Vein endothelial cell (primary cell): ENCODE measurements around the gene DHRS1. TPM values are rescaled to one million over a fixed set of nuclear protein-coding genes. Genes with fewer than 3 reads are reported as not detected.

ENCODE experiments used
- total RNA-seq: library from RNA; depleted of rRNA; stranded (reverse); fragments of >200 nt; gene quantifications from 2 replicates; pipeline ENCODE4 v1.2.3, GENCODE V29; 2012

Gene DHRS1
- total RNA-seq, result 12.4 and 21.6 TPM in 2 replicates

GRCh38 chr14:24299255-24300191 lies at the start of gene DHRS1, which contains the start of gene NOP9:
TSS of gene DHRS1 (minus strand) at chr14:24299780. CDS start at chr14:24299106, 674 bp downstream.
TSS of gene NOP9 (plus strand) at chr14:24299850. CDS start at chr14:24299955, 105 bp downstream.

DNA sequence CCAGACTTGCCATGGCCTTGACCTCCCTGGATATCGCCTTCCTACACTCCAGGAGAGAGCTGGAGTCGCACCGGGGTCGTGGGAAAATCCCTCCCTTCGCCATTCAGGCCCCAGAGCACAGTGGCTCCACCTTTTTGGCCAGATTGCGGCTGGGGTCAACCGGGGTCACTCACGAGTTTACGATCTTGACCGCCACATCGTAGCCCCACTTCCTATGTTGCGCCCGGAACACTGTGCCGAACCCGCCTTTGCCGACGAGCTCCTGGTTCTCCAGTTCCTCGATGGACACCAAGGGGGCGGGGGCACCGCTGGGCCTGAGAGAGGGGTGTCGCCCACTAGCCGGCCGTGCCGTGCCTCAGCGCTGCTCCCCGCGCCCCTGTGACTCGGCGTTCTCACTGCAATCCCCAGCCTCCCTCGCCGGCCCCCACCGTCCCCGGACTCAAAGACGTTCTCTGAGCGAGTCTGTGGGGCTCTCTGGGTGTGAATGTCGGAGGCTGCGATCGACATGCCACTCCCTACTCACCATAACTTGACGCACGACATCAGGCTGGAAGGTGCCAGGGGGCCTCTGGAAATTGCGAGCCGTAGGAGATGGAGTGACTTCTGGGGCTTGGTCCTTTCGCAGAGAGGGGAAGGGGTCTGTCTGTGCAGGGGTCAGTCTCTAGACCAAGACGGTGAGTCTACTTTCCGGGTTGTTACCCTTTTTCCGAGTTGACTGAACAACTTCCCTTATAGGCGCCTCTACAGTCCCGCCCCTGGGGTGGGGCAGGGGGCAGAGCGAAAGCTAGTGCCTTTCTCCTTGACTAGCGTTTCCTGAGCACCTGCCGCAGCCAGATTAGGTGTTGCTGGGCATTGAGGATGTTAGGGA lies 39.9 kb upstream of the DHRS1 start, which contains the start of gene RIPK3:
RIPK3 (minus strand) TSS at position 708 of the 868 bp plus-strand sequence; CDS start at position 543, 165 bp downstream.

DNA sequence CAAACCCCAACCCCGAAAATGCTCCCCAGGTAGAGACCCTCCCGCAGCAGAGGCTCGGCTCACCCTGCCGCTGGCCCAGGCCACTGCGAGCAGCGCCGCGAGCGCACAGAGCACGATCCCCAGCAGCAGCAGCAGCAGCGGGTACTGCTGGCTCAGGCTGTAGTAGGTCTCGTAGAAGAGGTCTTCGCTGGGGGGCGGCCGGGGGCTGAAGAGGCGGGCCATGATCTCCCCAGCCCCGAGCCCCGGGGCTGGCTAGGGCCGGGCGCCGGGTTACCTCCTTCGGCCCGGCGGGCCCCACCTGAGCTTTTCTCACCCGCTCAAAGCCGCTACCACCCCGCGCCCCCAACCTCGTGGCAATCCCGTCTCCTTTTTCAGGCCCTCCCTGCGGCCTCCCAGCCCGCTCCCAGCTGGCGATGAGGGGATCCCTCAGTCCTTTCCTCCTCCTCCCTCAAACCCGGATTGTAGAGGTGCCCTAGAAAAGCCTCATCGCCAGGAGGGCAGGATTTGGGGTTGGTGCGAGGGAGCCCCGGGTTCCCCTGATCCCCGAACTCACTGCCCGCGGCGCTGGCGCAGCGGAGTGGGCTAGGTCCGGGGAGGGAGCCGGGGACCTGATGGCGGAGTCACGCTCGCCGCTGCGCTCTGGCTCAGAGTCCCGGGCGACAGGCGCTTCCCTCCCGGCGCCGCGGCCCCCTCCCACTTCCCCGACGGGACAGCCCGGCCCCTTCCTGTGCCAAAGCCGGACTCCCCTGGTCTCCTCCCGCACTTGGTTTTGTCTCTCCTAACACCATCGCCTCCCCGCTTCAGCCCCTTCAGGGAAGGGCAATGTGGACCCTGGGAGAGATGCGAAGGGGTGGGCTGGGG lies 35.1 kb upstream of the DHRS1 start, which contains the start of gene ADCY4:
ADCY4 (minus strand) TSS at position 641 of the 861 bp plus-strand sequence; CDS start at position 222, 419 bp downstream.

GRCh38 chr14:24310646-24311604 lies 11.3 kb upstream of the DHRS1 start, which contains the start of gene LTB4R:
TSS of gene LTB4R (plus strand) at chr14:24311502. CDS start at chr14:24315652, 4,150 bp downstream.

DNA sequence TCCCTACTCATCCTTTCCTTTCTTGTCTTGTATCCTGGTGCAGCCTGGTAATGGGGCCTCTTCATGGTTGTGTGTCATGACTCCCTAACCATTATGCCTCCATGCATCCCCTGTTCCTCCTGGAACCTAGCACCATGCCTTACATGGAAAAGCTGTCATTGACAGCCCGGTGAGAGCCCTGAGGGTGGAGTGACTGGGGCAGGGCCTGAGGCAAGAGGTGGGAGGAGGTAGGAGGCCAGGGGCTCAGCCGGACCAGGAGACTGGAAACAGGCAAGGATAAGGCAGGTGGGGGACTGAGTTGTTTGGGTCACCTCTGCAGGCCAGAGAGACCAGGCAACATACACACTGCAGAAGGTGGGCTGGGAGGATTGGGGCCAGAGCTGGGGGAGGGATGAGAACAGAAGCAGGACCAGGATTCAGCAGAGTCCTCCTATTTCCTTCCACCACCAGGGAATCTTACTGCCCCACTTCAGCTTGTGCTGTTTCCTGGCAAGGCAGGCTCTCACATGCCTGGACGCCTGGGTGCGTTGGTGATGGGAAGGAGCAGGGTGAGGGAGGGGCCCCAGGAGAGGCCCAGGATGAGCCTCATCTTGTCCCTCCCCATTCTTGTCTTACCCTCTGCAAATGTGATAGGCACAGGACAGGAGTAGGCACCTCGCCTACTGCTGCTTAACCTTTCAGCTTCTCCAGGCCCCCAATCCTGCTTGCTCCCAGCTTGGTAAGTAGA lies 10.1 kb upstream of the DHRS1 start, which contains the start of gene LTB4R2:
LTB4R2 (plus strand) TSS at position 603 of the 727 bp plus-strand sequence. CDS start 525 bp downstream, outside the sequence.

GRCh38 chr14:24307575-24308341 lies 8.2 kb upstream of the DHRS1 start, which contains the start of gene CIDEB:
TSS of gene CIDEB (minus strand) at chr14:24307977. CDS start at chr14:24307858, 119 bp downstream.

DNA sequence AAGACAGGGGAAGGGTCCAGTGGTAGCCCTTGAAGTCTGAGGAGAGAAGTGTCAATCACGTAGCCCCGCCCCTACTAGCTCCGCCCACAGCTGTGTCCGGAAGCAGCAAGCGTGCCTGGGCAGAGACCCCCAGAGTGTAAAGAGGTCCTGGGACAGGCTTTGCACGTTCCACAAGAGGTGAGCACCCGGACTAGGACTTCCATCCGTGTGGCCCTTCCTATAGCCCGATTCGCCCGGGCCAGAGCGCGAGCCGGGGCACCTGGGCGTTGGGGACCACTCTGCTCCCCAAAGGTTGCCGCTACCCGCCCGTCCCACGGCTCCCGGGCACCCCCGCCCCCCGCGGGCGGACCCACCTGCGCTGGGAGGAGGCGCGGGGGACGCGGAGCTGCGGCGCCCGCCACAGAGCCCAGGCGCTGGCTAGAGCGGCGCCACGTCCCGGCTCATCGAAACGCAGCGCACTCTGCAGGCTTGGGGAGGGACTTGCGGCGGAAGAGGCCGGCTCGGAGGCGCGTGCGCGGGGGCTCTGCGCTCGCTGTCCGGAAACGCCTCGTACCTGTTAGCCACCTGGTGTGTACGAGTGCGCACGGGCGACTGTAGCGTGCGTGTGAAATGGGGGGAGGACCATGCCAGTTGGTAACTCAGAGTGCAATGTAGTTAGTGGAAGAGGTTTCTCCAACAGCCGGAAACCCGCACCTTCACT lies 28.3 kb downstream of the DHRS1 start, which contains the start of gene RABGGTA:
RABGGTA (minus strand) TSS at position 464 of the 700 bp plus-strand sequence. CDS start 482 bp downstream, outside the sequence.

DNA sequence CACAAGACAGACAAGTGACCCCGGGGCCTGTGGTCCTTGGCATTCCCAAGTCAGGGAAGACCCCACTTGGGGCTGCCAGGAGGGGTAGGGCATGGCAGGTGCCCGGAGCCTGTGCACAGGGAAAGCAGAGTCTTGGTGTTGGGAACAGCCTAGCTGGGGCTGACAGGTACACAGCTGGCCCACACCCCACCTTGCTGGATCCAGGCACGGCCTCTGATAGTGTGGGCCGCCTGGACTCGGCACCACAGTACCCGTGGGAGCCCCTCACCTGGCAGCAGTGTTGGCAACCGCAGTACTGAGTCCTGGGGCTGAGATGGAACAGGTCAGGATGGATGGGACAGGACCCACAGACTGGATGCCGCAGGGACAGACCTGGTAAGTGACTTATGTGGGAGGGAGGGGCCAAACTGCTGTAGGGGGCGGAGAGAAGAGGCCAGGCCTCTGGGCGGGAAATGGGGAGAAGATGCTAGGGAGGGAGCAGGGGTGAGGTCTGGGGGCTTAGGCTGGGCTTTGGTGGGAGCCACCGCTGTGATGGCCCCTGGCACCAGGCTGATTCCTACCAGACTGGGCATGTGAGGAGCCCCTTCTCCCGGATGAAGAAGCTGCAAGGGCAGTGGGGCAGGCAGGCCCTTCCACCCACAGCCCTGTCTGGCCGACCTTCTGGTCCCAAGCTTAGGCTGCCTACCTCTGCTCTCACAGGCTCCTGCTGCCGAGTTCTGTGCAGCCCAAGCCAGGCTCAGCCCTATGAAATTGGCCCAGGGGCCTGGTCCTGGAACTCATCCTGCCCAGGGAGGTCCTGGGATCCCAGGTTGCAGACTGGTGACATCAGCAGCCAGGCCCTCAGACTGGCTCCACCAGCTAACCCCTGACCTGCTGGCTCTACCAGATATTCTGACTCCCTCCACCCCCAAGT lies 36.5 kb downstream of the DHRS1 start, which contains the start of gene TGM1:
TGM1 (minus strand) TSS at position 357 of the 913 bp plus-strand sequence. CDS start 825 bp downstream, outside the sequence.

Other genes starting within 250 kb of the DHRS1 start
- under 0.01 TPM in 1 of 2 replicates, not detected in the other for gene CARMIL3, start 247.8 kb downstream of the DHRS1 start, total RNA-seq
- not detected in 2 replicates for gene CPNE6, start 228.2 kb downstream of the DHRS1 start, total RNA-seq
- gene PCK2, start 205.5 kb downstream of the DHRS1 start, total RNA-seq, result 3.0 and 8.5 TPM in 2 replicates
- gene DCAF11, start 185.0 kb downstream of the DHRS1 start, total RNA-seq, result 47.0 and 51.9 TPM in 2 replicates
- 0.98 and 1.1 TPM in 2 replicates for gene NRL, start 184.8 kb downstream of the DHRS1 start, total RNA-seq
- 0.65 TPM in 1 of 2 replicates, not detected in the other for gene FITM1, start 169.1 kb downstream of the DHRS1 start, total RNA-seq
- 68.6 and 101 TPM in 2 replicates for gene PSME1, start 163.6 kb downstream of the DHRS1 start, total RNA-seq
- 8.5 and 16.3 TPM in 2 replicates for gene EMC9, start 158.2 kb downstream of the DHRS1 start, total RNA-seq
- gene PSME2, start 153.2 kb downstream of the DHRS1 start, total RNA-seq, result 54.7 and 62.1 TPM in 2 replicates
- gene RNF31, start 152.3 kb downstream of the DHRS1 start, total RNA-seq, result 48.3 and 60.3 TPM in 2 replicates
- gene IRF9, start 138.5 kb downstream of the DHRS1 start, total RNA-seq, result 31.0 and 35.6 TPM in 2 replicates
- 1.3 and 4.1 TPM in 2 replicates for gene REC8, start 127.7 kb downstream of the DHRS1 start, total RNA-seq
- gene IPO4, start 111.0 kb downstream of the DHRS1 start, total RNA-seq, result 51.3 and 58.8 TPM in 2 replicates
- 53.6 and 62.3 TPM in 2 replicates for gene TM9SF1, start 104.3 kb downstream of the DHRS1 start, total RNA-seq
- 0.10 TPM in 1 of 2 replicates, not detected in the other for gene TSSK4, start 94.1 kb downstream of the DHRS1 start, total RNA-seq
- gene CHMP4A, start 86.3 kb downstream of the DHRS1 start, total RNA-seq, result 25.6 and 33.3 TPM in 2 replicates
- gene MDP1, start 83.7 kb downstream of the DHRS1 start, total RNA-seq, result 9.1 TPM in 2 replicates
- 128 and 131 TPM in 2 replicates for gene NEDD8, start 67.4 kb downstream of the DHRS1 start, total RNA-seq
- gene GMPR2, start 66.9 kb downstream of the DHRS1 start, total RNA-seq, result 67.4 and 69.9 TPM in 2 replicates
- gene TINF2, start 57.2 kb downstream of the DHRS1 start, total RNA-seq, result 55.5 and 59.4 TPM in 2 replicates
- gene TGM1, start 36.6 kb downstream of the DHRS1 start, total RNA-seq, result 0.98 and 1.8 TPM in 2 replicates
- gene RABGGTA, start 28.2 kb downstream of the DHRS1 start, total RNA-seq, result 35.1 and 45.1 TPM in 2 replicates
- gene NOP9, start 70 bp upstream of the DHRS1 start, total RNA-seq, result 32.3 and 34.9 TPM in 2 replicates
- 1.6 and 3.0 TPM in 2 replicates for gene CIDEB, start 8.2 kb upstream of the DHRS1 start, total RNA-seq
- 6.5 and 10.6 TPM in 2 replicates for gene LTB4R2, start 10.4 kb upstream of the DHRS1 start, total RNA-seq
- 2.9 and 3.2 TPM in 2 replicates for gene LTB4R, start 11.7 kb upstream of the DHRS1 start, total RNA-seq
- gene ADCY4, start 35.3 kb upstream of the DHRS1 start, total RNA-seq, result 55.1 and 90.2 TPM in 2 replicates
- gene RIPK3, start 40.2 kb upstream of the DHRS1 start, total RNA-seq, result 4.2 and 4.9 TPM in 2 replicates
- gene NFATC4, start 68.4 kb upstream of the DHRS1 start, total RNA-seq, result 11.4 and 20.0 TPM in 2 replicates
- gene NYNRIN, start 99.2 kb upstream of the DHRS1 start, total RNA-seq, result 14.6 and 28.7 TPM in 2 replicates
- gene CBLN3, start 129.9 kb upstream of the DHRS1 start, total RNA-seq, result 1.2 and 1.3 TPM in 2 replicates
- gene KHNYN, start 130.2 kb upstream of the DHRS1 start, total RNA-seq, result 46.6 and 61.7 TPM in 2 replicates
- gene SDR39U1, start 143.0 kb upstream of the DHRS1 start, total RNA-seq, result 15.0 and 15.8 TPM in 2 replicates
- gene CMA1, start 208.5 kb upstream of the DHRS1 start, total RNA-seq, result not detected in 2 replicates